Measurements from ENCODE around the gene ZBED1.

ZBED1 gene

DNA sequence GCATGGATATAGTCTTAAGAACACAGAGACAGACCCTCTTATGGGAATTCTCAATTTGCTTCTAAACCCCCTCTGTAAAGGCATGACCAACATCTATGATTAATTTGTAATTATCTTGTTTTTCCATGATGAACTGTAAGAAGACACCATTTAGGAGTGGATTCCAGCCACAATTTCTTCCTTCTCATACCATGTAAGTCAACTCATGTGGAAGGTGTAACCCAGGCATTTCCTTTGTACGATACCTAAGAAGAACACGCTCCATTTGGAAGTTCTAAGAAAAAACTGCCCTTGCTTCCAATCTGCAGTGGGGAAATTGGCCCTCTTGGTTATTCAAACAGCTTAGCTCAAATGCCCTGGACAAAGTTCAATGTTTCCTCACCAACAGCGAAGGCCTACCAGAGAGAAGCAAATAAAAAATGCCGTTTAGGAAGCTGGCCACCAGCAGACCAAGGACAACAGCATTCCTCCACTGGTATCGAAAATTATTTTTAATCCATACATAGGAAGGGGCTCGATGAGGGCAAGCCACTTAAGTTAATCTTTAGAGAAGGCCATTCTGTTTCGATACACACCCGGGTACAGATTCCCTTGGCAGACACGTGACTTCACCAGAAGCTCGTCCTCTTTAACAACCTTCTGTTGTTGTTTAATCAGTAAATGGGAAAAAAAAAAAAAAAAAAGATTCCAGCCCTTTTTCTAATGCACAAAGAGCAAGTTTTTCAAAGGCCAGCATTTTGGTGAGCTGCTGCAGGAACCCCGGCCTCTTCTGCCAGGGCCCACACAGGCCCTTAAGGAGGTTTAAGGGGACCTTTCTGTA is 2.6 kb downstream of the ZBED1 start:
- Mint-ChIP-seq H3K36me3 (peaks cover 11% of the 10 kb centered on the region), H3K27me3 (no peaks in the 10 kb centered on the region), H3K4me3 (peak overlapping the region; percentile 77), H3K27ac (peak overlapping the region; percentile 86), H3K4me1 (peaks cover 35% of the 10 kb centered on the region), H3K9me3 (no peaks in the 10 kb centered on the region)
- DNase-seq = no peak
- CTCF ChIA-PET = no interaction called here

DNA sequence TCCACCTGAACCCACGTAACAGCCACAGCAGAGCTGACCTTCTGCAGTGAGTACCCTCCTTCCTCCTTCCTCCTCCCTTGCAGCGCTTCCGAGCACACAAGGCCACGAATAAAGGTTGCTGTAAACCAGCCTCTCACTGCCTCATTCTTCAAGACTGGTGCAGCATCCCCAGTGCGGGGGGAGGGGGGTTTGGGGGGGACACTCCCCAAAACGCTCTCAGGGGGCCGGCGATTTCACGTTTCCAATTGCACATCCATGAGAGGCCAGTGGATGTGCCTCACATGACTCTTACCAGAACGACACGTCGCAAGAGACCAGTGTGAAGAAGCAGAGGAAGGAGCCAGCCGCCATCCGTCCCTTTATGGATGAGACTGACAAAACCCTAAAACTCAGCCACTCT is 5.2 kb downstream of the ZBED1 start:
- no peak overlapping the region for H3K27ac Mint-ChIP-seq
- CTCF ChIA-PET = no interaction called here
- H3K36me3 Mint-ChIP-seq = peaks cover 17% of the 10 kb centered on the region
- no peak for DNase-seq
- no peaks in the 10 kb centered on the region for H3K27me3 Mint-ChIP-seq
- H3K9me3 Mint-ChIP-seq = no peaks in the 10 kb centered on the region
- no peak overlapping the region for H3K4me3 Mint-ChIP-seq
- H3K4me1 Mint-ChIP-seq = peaks cover 33% of the 10 kb centered on the region

DNA sequence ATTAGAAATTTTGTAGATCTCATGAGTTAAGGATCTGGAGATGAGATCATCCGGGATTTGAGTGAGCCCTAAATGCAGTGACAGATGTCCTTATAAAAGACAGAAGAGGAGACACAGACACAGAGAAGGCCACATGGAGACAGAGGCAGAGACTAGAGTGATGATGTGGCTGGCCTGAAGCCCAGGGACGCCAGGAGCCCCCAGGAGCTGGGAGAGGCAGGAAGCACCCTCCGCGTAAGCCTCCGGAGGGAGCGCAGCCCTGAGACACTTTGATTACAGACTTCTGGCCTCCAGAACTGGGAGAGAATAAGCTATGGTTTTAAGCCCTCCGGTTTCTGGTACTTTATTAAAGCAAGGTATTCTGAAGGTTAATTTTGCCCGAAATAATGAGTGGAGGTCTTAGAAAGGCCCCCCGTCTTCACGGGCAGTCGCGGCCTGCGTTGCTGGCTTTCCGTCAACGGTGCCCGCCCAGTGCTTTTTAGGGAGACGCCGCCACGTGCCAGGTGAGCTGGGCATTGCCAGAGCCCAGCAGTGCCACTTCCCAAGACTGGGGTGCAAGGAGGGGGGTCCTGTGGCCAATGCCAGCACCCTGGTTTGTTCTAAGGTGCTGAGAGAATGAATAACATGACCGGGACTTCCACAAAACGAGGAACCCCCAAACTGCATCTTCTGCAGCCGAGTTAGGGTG is 8.1 kb downstream of the ZBED1 start:
- no peak overlapping the region for H3K27ac Mint-ChIP-seq
- H3K27me3 Mint-ChIP-seq = no peaks in the 10 kb centered on the region
- no peak overlapping the region for H3K4me3 Mint-ChIP-seq
- no peaks in the 10 kb centered on the region for H3K9me3 Mint-ChIP-seq
- H3K4me1 Mint-ChIP-seq = peaks cover 10% of the 10 kb centered on the region
- no peak for DNase-seq
- CTCF ChIA-PET = no interaction called here
- H3K36me3 Mint-ChIP-seq = peaks cover 22% of the 10 kb centered on the region

DNA sequence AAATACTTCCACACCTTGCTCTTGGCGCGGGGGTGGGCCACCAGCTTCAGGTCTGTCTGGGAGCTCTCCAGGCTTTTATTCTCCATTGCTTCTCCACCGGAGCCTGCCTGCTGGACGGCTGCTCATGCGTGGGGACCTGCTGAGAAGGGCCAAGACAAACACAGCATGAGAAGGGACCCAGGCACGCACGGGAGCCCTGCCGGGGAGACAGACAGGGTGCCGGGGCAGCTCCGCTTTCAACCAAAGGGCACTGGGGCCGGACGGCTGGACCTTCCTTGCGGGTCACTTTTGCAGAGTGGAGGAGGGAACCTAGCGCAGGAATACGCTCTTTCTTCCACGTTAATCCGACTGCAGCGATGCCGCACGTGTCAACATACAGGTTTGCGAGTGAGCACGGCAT is 10.1 kb downstream of the ZBED1 start:
- H3K27ac Mint-ChIP-seq = no peak overlapping the region
- H3K4me3 Mint-ChIP-seq = no peak overlapping the region
- no peak for DNase-seq
- H3K9me3 Mint-ChIP-seq = no peaks in the 10 kb centered on the region
- peaks cover 24% of the 10 kb centered on the region for H3K36me3 Mint-ChIP-seq
- CTCF ChIA-PET = no interaction called here
- no peaks in the 10 kb centered on the region for H3K27me3 Mint-ChIP-seq
- no peaks in the 10 kb centered on the region for H3K4me1 Mint-ChIP-seq

DNA sequence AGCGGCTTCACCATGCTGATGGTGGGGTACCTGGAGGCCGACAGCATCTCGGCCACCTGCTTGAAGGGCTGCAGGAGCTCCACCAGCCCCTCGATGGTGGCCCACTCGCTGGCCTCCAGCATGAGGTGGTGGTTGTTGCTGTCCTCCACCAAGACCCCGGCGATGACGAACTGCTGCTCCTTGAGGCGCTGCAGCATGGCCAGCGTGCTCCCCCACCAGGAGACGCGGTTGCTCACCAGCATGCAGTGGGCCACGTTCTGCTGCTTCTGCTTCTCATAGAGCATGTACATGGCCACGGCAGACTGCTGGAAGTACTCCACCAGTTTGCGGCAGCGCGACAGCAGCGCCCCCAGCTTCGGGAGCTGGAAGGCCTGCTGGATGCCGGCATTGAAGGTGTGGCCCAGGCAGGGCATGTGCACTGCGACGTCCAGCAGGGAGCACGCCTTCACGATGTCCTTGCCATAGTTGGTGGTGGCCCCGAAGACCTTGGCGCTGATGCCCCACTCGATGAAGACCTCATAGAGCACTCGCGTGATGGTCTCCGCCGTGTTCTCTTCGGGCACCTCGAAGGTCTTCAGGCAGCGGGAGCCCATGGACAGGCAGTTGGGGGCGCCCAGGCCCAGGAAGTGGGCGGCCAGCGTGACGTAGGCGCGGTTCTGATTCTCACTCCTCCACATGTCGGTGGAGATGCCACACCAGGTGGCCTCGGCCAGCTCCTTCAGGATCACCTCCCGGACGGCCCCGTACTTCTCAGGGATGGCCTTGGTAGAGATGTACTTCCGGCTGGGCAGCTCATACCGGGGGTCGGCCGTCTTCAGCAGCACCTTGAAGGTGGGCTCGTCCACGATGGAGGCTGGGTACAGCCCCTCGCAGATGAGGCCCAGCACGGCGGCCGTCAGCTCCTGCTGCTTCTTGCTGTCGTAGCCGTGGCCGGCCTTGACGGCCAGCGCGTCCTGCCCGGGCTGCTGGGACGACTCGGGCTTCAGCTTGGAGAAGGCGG is 11.0 kb downstream of the ZBED1 start:
- peaks cover 24% of the 10 kb centered on the region for H3K36me3 Mint-ChIP-seq
- H3K4me3 Mint-ChIP-seq = no peak overlapping the region
- CTCF ChIA-PET = no interaction called here
- no peaks in the 10 kb centered on the region for H3K27me3 Mint-ChIP-seq
- H3K27ac Mint-ChIP-seq = no peak overlapping the region
- no peak for DNase-seq
- H3K9me3 Mint-ChIP-seq = no peaks in the 10 kb centered on the region
- H3K4me1 Mint-ChIP-seq = no peaks in the 10 kb centered on the region

DNA sequence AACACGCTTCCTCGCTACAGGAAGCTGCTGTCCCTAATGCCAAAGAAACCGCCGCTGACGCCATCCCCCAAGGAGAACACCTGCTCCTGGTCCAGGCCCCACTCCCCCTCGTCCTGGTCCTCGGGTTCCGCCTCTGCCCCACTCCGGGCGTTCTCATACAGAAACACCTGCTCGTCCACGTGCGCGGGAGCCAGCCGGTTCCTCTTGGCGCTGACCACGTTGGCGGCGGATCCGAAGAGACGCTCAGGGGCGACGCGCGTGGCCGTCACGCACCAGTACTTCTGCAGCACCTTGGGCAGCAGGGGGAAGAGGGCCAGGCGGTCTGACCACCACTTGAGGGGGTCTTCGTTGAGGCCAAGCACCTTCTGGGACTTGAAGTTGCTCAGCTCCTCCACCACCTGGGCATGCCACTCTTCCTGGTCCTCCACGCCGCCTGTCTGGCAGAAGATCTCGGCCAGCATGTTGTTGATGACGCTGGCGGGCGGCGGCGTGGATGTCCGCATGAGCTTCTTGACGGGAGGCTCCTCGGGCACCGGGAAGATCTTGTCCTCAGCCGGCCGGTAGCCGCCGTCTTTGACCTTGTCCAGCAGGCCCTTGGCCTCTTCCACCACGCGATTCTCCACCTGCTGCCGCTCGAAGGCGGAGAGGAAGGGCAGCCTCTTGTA is 12.0 kb downstream of the ZBED1 start:
- peaks cover 27% of the 10 kb centered on the region for H3K36me3 Mint-ChIP-seq
- no peak for DNase-seq
- H3K4me1 Mint-ChIP-seq = no peaks in the 10 kb centered on the region
- no peaks in the 10 kb centered on the region for H3K9me3 Mint-ChIP-seq
- CTCF ChIA-PET = no interaction called here
- H3K27ac Mint-ChIP-seq = no peak overlapping the region
- H3K27me3 Mint-ChIP-seq = no peaks in the 10 kb centered on the region
- no peak overlapping the region for H3K4me3 Mint-ChIP-seq

DNA sequence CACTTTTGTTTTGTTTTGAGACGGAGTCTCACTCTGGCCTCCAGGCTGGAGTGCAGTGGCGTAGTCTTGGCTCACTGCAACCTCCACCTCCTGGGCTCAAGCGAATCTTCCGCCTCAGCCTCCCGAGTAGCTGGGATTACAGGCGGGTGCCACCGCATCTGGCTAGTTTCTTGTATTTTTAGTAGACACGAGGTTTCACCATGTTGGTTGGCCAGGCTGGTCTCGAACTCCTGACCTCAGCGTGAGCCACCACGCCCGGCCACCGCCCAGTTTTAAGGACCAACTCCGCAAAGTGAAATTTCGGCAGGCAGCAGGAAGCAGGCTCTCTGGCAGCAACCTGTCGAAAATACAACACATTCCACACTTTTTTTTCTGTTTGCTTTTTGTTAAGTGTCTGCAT is 13.4 kb downstream of the ZBED1 start:
- CTCF ChIA-PET = no interaction called here
- H3K36me3 Mint-ChIP-seq = peaks cover 28% of the 10 kb centered on the region
- H3K27me3 Mint-ChIP-seq = no peaks in the 10 kb centered on the region
- no peak for DNase-seq
- H3K4me1 Mint-ChIP-seq = no peaks in the 10 kb centered on the region
- no peaks in the 10 kb centered on the region for H3K9me3 Mint-ChIP-seq
- no peak overlapping the region for H3K4me3 Mint-ChIP-seq
- no peak overlapping the region for H3K27ac Mint-ChIP-seq

DNA sequence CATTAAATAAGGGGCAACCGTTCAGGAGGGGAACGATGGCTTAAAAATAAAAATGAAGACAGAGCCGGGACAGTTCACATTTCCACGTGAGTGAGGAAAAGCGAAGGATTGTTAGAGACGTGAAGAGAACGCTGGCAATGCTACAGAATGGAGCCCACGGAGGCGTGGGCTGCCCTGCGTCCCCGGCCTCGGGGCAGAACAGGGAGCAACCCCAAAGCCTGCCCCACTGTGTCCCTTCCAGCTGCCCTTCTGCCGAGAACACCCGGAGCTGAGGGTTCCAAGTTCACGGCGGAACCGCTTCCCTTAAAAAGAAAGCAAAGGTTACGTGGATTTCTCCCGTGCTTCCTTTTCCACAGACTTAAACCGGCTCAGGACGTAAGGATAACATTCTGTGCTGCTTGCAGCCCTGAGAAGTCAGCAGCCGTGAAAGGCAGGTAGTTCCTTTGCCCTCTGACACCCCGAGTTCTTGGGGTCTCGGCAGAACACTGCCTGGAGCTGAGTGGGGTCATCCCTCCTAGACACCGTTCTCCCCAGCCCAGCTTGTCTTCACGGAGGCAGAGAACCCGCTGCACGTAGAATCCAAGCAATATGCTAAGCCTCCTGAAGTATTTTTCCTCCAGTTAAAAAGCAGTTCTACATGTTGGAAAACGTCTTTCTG is 14.2 kb downstream of the ZBED1 start:
- CTCF ChIA-PET = no interaction called here
- no peak for DNase-seq
- H3K4me1 Mint-ChIP-seq = no peaks in the 10 kb centered on the region
- H3K9me3 Mint-ChIP-seq = no peaks in the 10 kb centered on the region
- H3K27me3 Mint-ChIP-seq = no peaks in the 10 kb centered on the region
- no peak overlapping the region for H3K27ac Mint-ChIP-seq
- no peak overlapping the region for H3K4me3 Mint-ChIP-seq
- H3K36me3 Mint-ChIP-seq = peaks cover 28% of the 10 kb centered on the region

DNA sequence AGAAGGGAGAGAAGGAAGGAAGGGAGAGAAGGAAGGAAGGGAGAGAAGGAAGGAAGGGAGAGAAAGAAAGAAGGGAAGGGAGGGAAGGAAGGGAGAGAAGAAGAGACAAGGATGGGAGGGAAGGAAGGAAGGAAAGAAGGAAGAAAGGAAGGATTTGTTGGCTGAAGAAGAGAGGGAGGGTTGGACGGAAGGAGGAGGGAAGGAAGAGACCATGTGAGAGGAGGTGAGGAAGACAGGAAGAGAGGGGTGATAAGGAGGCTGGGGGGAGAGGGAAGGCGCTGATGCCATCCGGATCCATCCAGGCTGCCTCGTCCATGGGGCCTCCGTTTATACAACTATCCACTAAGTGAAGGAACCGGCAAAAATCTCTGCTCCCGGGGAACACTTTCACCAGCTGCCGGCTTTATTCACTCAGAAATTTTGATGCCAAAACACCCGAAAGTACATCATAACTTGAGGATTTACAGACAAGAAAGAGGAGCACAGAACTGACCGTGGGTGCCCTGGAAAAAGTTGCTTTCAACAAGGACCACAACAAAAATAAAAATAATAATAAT is 14.9 kb downstream of the ZBED1 start:
- Mint-ChIP-seq H3K36me3 (peaks cover 25% of the 10 kb centered on the region), H3K27ac (no peak overlapping the region), H3K9me3 (no peaks in the 10 kb centered on the region), H3K4me1 (no peaks in the 10 kb centered on the region), H3K4me3 (no peak overlapping the region), H3K27me3 (no peaks in the 10 kb centered on the region)
- CTCF ChIA-PET = no interaction called here
- no peak for DNase-seq

DNA sequence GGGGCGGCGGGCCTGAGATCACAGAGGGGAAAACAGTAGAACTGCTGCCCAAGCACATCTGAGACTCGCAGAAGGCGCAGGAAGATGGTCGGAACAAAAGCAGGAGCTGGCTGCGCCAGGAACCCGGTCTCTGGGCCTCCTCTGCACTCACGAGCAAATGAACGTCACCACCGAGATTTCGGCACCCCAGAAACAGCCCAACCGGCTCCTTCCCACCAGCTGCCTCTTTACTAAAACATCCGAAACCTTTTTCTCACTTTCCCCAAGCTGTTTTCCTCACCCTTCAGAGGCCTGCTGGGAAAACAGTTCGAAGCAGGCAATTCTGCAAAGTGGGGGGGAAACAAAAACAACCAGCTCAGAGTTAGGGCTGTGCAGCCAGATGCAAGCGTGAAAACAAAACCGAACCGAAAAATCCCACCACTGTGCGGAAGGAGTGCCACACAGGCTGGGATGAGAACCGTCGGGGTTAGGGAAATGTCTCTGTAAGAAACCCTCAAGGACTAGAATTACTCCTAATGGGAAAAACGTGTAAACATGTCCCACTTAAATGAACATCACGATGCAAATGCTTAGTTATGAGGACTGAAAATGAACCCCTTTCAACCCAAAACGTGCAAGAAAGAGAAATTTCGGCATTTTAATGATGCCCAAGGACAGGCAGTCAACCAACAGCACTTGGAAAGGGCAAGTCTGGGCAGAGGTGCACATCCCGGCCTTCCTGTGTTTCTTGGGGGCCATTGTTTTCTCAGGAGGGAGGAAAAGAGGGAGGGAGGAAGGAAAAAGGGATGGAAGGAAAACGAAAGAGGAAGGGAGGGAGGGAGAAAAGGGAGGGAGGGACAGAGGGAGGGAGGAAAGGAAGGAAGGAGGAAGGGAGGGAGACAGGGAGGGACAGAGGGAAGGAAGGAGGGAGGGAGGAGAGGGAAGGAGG is 15.8 kb downstream of the ZBED1 start:
- Mint-ChIP-seq H3K27ac (no peak overlapping the region), H3K9me3 (peaks cover 3% of the 10 kb centered on the region), H3K27me3 (no peaks in the 10 kb centered on the region), H3K36me3 (peaks cover 22% of the 10 kb centered on the region), H3K4me3 (no peak overlapping the region), H3K4me1 (no peaks in the 10 kb centered on the region)
- no peak for DNase-seq
- CTCF ChIA-PET = no interaction called here

DNA sequence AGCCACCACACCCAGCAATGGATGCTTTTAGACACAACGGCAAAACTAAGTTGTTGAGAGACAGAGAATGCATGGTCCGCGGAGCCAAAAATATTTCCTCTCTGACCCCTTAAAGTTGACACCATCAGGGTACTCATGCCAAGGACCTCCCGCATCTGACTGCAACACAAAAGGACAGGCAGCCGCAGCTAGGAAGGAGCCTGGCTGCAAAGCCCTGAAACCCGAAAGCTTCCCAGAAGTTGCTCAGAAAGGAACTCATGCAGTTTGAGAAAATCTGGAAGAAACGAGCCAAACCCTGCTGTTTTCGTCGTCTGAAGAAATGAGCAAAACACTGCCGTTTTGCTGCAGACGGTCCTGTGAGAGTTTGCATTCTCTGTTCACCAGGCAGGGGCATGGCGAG is 16.5 kb downstream of the ZBED1 start:
- Mint-ChIP-seq H3K27me3 (no peaks in the 10 kb centered on the region), H3K36me3 (peaks cover 26% of the 10 kb centered on the region), H3K9me3 (peaks cover 8% of the 10 kb centered on the region), H3K27ac (no peak overlapping the region), H3K4me1 (no peaks in the 10 kb centered on the region), H3K4me3 (no peak overlapping the region)
- no peak for DNase-seq
- CTCF ChIA-PET = no interaction called here

DNA sequence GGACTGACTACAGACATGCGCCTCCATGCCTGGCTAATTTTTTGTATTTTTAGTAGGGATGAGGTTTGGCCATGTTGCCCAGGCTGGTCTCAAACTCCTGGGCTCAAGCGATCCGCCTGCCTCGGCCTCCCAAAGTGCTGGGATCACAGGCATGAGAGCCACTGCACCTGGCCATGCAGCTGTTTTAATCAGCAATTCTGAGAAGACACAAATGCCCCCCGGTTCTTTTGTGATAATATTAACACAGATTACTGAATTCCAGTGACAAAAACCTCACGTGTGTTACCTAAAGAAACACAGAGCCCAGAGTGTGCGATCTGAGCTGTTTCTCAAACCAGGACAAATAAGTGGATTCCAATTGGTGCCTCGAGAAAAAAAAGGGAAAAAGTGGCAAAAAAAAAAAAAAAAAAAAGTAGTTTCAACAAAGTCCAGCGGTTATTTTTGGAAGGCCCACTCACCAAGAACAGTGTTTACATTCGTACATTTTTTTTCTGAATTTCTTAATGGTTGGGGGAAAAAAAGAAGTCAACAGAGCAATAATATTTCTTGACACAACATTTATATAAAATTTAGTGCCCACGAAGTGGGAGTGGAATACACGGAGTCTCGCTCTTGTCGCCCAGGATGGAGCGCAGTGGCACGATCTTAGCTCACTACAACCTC is 17.2 kb downstream of the ZBED1 start:
- H3K27me3 Mint-ChIP-seq = no peaks in the 10 kb centered on the region

More for the DNA sequence above, 17.2 kb downstream of the ZBED1 start:
- CTCF ChIA-PET = no interaction called here
- Mint-ChIP-seq H3K4me3 (no peak overlapping the region), H3K36me3 (peaks cover 22% of the 10 kb centered on the region), H3K9me3 (peaks cover 8% of the 10 kb centered on the region), H3K27ac (no peak overlapping the region), H3K4me1 (no peaks in the 10 kb centered on the region)
- DNase-seq = no peak

All from activated naive CD4-positive, alpha-beta T cell treated with anti-CD3 and anti-CD28 coated beads, Interleukin-2, amount 10 ng/mL, durations not matched to agents 7 days and 5 days (primary cell).